Stomach (tissue), 9 donors: ENCODE measurements around the gene CERK. TPM values are rescaled to one million over a fixed set of nuclear protein-coding genes. Genes with fewer than 3 reads are reported as not detected.

Experiments used
- DNase-seq, 2 donors: peaks; one replicate each; pipeline versions ENCODE4 v3.0.0 to v3.0.0-alpha.2; 2013 to 2019
- H3K27ac ChIP-seq, 5 donors: fragments of 200-600 bp in 4 of 5; sonication (generic) in 4 of 5; one replicate each; pipeline ENCODE4 v1.5.1; 2013 to 2019; ENCODE audit warnings: mild to moderate bottlenecking in 1 of 5, moderate library complexity in 1 of 5
- H3K27me3 ChIP-seq, 3 donors: fragments of 200-600 bp; sonication (generic); one replicate each; pipeline ENCODE4 v1.5.1; 2017 to 2019; ENCODE audit warnings: mixed run types in 1 of 3
- H3K36me3 ChIP-seq, 4 donors: fragments of 200-600 bp; sonication (generic); 1 replicate in 3 of 4; 2 replicates in 1 of 4; pipeline ENCODE4 v1.5.1; 2016 to 2019
- H3K4me1 ChIP-seq, 4 donors: fragments of 200-600 bp; sonication (generic); one replicate each; pipeline ENCODE4 v1.5.1; 2016 to 2019
- H3K4me3 ChIP-seq, 4 donors: fragments of 200-600 bp; sonication (generic) in 3 of 4; one replicate each; pipeline ENCODE4 v1.5.1; 2016 to 2019; ENCODE audit warnings: mild to moderate bottlenecking in 1 of 4
- H3K9me3 ChIP-seq, 4 donors: fragments of 200-600 bp; sonication (generic); one replicate each; pipeline ENCODE4 v1.5.1; 2016 to 2019
- EP300 ChIP-seq: sonication (generic); formaldehyde crosslinking; IDR thresholded peaks from one replicate; pipeline ENCODE4 v1.6.1; 2017; ENCODE audit warnings: antibody characterized with exemption
- POLR2A ChIP-seq, 4 donors: fragments of 450-650 bp; IDR thresholded peaks; one replicate each; pipeline ENCODE4 v1.6.1; 2016; ENCODE audit warnings: antibody characterized with exemption in 4 of 4, control low read depth in 2 of 4, mild to moderate bottlenecking in 1 of 4, moderate library complexity in 1 of 4
- POLR2AphosphoS5 ChIP-seq, 3 donors: sonication (generic); formaldehyde crosslinking; IDR thresholded peaks; one replicate each; pipeline ENCODE4 v1.6.1; 2016; ENCODE audit warnings: antibody characterized with exemption in 3 of 3
- WGBS, 5 donors: extraction: QIAGEN DNeasy Blood & Tissue Kit in 3 of 5; methylation state at CpG; one replicate each; pipeline versions ENCODE4 v1.1.5 to v1.1.7; 2013 to 2018; 5-methylcytosine and 5-hydroxymethylcytosine counted together
- intact Hi-C: fragments of 100-400 bp; cut with DNase I; formaldehyde crosslinking; loops from one replicate; pipeline ENCODE4 v1.15.1; 2023; ENCODE audit warnings: low total_unique reads
- polyA plus RNA-seq, 3 donors: library from polyadenylated mRNA; stranded (reverse); fragments of 200-250 nt; gene quantifications; one replicate each; pipeline ENCODE4 v1.2.3, GENCODE V29; 2013
- total RNA-seq, 5 donors: library from RNA; depleted of rRNA; stranded (reverse); fragments of >200 nt; gene quantifications; one replicate each; pipeline versions ENCODE4 v1.1.0 to v1.2.3, GENCODE V29; 2014 to 2016
- TF ChIP-seq, protein P1 (sequence below), 7 experiments: fragments of 450-650 bp in 4 of 7; fragments of 200-600 bp in 3 of 7; sonication (generic) in 3 of 7; IDR thresholded peaks; one replicate each; pipeline ENCODE4 v1.5.1; 2016 to 2019; ENCODE audit warnings: antibody characterized with exemption in 7 of 7, control low read depth in 2 of 7, mild to moderate bottlenecking in 1 of 7
- donor health status: healthy with polysubstance abuse.
- donor health status: Bipolar disorder and iron deficiency.
- donor health status: healthy.

CERK gene
- total and polyA plus RNA-seq, 8 donors, result 12.5 to 59.4 (median 31.5) TPM

DNA sequence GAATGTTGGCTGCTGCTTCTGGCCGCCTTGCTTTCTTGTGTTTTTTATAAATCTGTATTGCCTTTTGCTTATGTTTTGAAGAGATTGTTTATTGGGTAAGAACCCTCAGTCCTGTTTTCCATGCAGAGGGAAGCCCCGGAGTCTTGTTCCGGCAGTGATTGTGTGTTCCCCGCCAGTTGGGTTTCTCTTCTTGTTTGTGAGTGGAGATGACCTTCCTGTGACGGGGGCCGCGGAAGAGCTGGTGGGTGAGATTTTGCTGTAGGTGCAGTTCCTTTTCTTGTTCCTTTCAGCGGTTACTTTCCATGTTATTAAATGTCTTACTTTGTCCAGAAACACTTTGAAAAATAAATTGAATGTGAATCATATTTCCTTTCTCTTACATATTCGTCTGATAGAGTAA is 32.7 kb upstream of the CERK start:
- Histone ChIP-seq H3K4me3 (no peak overlapping the region), H3K4me1 (peaks cover 38 to 85% (median 75%) of the 10 kb centered on the region in 4 donors)
- 50 to 74% (median 62%) methylated on average over 9 of the region's 9 CpGs for WGBS, 5 donors

DNA sequence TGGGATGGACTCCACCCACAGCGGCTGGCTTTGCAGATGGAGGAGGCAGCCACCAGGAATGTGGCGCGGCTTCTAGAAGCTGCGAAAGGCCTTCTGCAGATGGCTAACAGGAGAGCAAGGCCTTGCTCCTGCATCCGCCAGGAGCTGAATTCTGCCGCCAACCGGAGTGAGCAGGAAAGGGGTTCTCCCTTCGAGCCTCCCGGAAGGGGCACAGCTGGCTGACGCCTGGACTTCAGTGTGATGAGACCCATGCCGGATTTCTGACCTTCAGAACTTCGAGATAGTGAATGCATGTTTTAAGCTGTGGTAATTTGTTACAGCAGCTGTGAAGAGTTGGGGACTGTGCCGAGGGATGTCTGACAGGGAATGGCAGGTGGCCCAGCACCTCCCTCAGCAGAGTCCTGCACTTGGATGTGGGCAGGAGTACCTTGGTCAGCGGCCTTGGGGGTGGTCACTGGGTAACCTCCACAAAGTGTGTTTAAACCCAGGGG is 32.1 kb upstream of the CERK start:
- Histone ChIP-seq H3K27ac (peak overlapping the region; percentile 54 to 74 (median 63)), H3K27me3 (no peaks in the 10 kb centered on the region), H3K4me1 (peaks cover 33 to 84% (median 75%) of the 10 kb centered on the region in 4 donors), H3K36me3 (no peaks in the 10 kb centered on the region), H3K4me3 (no peak overlapping the region), H3K9me3 (no peaks in the 10 kb centered on the region)
- no peak for DNase-seq
- 76 to 87% (median 81%) methylated on average over 10 to 14 of the region's 14 CpGs for WGBS, 5 donors
- intact Hi-C loops, result no loop called here
- no peak for TF ChIP-seq EP300
- no peak for TF ChIP-seq POLR2AphosphoS5 (IDR thresholded peaks at IDR 0.05)
- no peak for TF ChIP-seq POLR2A (IDR thresholded peaks at IDR 0.05)
- TF ChIP-seq, protein P1, sequence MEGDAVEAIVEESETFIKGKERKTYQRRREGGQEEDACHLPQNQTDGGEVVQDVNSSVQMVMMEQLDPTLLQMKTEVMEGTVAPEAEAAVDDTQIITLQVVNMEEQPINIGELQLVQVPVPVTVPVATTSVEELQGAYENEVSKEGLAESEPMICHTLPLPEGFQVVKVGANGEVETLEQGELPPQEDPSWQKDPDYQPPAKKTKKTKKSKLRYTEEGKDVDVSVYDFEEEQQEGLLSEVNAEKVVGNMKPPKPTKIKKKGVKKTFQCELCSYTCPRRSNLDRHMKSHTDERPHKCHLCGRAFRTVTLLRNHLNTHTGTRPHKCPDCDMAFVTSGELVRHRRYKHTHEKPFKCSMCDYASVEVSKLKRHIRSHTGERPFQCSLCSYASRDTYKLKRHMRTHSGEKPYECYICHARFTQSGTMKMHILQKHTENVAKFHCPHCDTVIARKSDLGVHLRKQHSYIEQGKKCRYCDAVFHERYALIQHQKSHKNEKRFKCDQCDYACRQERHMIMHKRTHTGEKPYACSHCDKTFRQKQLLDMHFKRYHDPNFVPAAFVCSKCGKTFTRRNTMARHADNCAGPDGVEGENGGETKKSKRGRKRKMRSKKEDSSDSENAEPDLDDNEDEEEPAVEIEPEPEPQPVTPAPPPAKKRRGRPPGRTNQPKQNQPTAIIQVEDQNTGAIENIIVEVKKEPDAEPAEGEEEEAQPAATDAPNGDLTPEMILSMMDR (IDR thresholded peaks at IDR 0.05), result no peak

More for the DNA sequence above, 32.7 kb upstream of the CERK start:
- TF ChIP-seq POLR2AphosphoS5 (IDR thresholded peaks at IDR 0.05), result no peak
- TF ChIP-seq POLR2A (IDR thresholded peaks at IDR 0.05), result no peak
- TF ChIP-seq, protein P1 (IDR thresholded peaks at IDR 0.05), result no peak
- no peak for TF ChIP-seq EP300
- intact Hi-C loops, result no loop called here
- Histone ChIP-seq H3K27me3 (no peaks in the 10 kb centered on the region), H3K9me3 (no peaks in the 10 kb centered on the region), H3K27ac (peak overlapping the region; percentile 54 to 74 (median 63)), H3K36me3 (no peaks in the 10 kb centered on the region)
- DNase-seq, result no peak

DNA sequence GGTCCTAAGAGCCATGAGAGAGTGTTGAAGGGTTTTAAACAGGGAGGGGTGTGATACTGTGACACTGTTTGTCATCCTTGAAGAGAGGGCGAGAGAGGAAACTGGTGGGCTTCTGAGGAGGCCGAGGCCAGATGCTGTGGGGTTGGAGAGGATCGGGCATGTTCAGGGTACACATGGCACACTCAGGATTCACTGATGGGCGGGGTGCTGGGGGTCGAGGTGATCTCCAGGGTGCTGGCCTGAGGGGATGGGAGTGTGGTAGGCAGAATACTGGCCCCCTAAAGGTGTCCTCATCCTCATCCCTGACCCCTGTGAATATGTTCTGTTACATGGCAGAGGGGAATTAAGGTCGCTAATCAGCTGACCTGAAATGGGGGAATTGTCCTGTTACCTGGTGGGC is 31.7 kb upstream of the CERK start:
- Histone ChIP-seq H3K27me3 (no peaks in the 10 kb centered on the region), H3K36me3 (no peaks in the 10 kb centered on the region), H3K27ac (peak overlapping the region; percentile 54 to 74 (median 63)), H3K4me1 (peaks cover 30 to 84% (median 74%) of the 10 kb centered on the region in 4 donors), H3K4me3 (no peak overlapping the region), H3K9me3 (no peaks in the 10 kb centered on the region)
- intact Hi-C loops, result no loop called here
- TF ChIP-seq EP300 (no peak), POLR2A (IDR thresholded peaks at IDR 0.05) (no peak)
- TF ChIP-seq, protein P1 (IDR thresholded peaks at IDR 0.05), result no peak
- no peak for DNase-seq
- 88 to 92% (median 90%) methylated on average over 6 of the region's 6 CpGs for WGBS, 5 donors

DNA sequence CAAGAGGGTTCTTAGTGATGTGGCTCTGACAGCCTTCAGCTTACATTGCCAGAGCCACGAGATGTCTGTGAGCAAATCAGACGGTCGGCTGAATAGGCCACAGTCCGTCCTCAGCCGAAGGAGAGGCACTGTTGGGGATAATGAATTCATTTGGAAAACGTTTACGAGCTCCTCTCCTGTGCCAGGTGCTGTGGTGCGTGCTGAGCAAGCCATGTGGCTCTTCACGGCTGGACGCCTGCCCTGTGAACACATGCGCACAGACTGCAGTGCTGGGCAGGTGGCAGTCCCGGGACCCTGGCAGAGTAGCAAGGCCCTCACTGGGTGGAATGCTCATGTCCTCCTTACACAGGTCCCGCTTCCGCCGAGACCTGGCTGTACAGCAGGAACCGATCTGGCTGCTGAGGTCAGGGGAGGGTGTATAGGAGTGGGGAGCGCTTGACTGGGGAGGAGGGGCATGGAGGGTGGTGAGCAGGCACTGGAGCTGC is 31.2 kb upstream of the CERK start:
- TF ChIP-seq, protein P1 (IDR thresholded peaks at IDR 0.05), result no peak
- no peak for TF ChIP-seq POLR2AphosphoS5 (IDR thresholded peaks at IDR 0.05)
- no peak for TF ChIP-seq EP300
- TF ChIP-seq POLR2A (IDR thresholded peaks at IDR 0.05), result no peak
- intact Hi-C loops, result no loop called here
- peak overlapping the region; percentile 54 to 74 (median 63) for H3K27ac ChIP-seq
- peak in 1 of 2 donors; percentile 58 for DNase-seq
- no peaks in the 10 kb centered on the region for H3K36me3 ChIP-seq
- no peaks in the 10 kb centered on the region for H3K9me3 ChIP-seq
- no peaks in the 10 kb centered on the region for H3K27me3 ChIP-seq
- no peak overlapping the region for H3K4me3 ChIP-seq
- H3K4me1 ChIP-seq, result peaks cover 30 to 84% (median 74%) of the 10 kb centered on the region in 4 donors
- WGBS, 5 donors, result 54 to 78% (median 56%) methylated on average over 17 of the region's 17 CpGs
